ENCODE results near the gene SEMA6B.

DNA sequence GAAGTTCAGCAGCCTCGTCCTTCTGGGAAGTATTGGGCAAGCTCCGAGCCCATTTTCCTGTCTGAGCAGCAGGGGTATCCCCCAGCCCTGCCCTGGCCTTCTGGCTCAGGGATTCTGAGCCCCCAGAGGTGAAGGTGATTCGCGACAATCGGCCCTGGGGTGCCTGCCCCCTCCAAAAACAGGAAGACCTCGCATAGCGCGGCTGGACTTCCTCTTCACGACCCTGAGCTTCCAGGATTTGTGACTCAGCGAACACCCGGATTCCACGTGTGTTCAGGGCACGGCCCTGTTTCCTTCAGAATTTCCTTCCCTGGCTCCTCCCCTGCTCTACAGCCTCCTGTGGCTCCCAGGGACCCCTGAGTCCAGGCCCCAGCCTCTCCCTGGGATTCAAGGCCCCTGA is at the start of gene SEMA6B:
- TF ChIP-seq, protein P1, sequence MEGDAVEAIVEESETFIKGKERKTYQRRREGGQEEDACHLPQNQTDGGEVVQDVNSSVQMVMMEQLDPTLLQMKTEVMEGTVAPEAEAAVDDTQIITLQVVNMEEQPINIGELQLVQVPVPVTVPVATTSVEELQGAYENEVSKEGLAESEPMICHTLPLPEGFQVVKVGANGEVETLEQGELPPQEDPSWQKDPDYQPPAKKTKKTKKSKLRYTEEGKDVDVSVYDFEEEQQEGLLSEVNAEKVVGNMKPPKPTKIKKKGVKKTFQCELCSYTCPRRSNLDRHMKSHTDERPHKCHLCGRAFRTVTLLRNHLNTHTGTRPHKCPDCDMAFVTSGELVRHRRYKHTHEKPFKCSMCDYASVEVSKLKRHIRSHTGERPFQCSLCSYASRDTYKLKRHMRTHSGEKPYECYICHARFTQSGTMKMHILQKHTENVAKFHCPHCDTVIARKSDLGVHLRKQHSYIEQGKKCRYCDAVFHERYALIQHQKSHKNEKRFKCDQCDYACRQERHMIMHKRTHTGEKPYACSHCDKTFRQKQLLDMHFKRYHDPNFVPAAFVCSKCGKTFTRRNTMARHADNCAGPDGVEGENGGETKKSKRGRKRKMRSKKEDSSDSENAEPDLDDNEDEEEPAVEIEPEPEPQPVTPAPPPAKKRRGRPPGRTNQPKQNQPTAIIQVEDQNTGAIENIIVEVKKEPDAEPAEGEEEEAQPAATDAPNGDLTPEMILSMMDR (IDR thresholded peaks at IDR 0.05) = no peak
- no peak for TF ChIP-seq POLR2A (IDR thresholded peaks at IDR 0.05)
